Measurements from ENCODE around the gene RAPGEF2.
"Not testable (repeated sequence)": the region's sequence is repeated elsewhere in the genome, so short reads cannot be mapped to it uniquely, and the experiment has no call there.

DNA sequence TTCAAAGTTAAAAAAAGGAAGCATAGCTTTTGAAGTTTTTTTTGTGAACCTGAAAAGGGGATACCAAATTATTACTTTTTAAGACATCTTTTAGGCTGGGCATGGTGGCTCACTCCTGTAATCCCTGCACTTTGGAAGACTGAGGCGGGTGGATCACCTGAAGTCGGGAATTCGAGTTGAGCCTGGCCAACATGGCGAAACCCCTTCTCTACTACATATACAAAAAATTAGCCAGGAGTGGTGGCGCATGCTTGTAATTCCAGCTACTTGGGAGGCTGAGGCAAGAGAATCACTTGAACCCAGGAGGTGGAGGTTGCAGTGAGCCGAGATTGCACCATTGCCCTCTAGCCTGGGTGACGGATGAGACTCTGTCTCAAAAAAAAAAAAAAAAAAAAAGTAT lies 10.5 kb downstream of the RAPGEF2 start:
- TF ChIP-seq CTCF (IDR thresholded peaks at IDR 0.05; ENCODE audit: low read depth, low read length, poor library complexity, severe bottlenecking); EZH2phosphoT487 (IDR thresholded peaks at IDR 0.05; ENCODE audit: borderline replicate concordance, low read length): not testable (repeated sequence)
